ENCODE results near the gene DLG2. TPM values are rescaled to one million over a fixed set of nuclear protein-coding genes. Genes with fewer than 3 reads are reported as not detected.
A peak's percentile ranks its signal among the peaks of the same experiment; 100 is the strongest.

Gene DLG2
- total RNA-seq, 1 donor from 2014 or later: 2.1 TPM

- Mint-ChIP-seq H3K27ac (ENCODE audit: unreplicated experiment) (no peak overlapping the region), H3K4me1 (peaks cover 29% of the 10 kb centered on the region), H3K27me3 (ENCODE audit: low read depth) (no peaks in the 10 kb centered on the region), H3K4me3 (peak overlapping the region; percentile 57), H3K9me3 (peaks cover 3% of the 10 kb centered on the region), H3K36me3 (ENCODE audit: low read depth) (peaks cover 14% of the 10 kb centered on the region)
- no peak for DNase-seq (ENCODE audit: low read depth, low spot score)
- no peak for TF ChIP-seq CTCF (conservative IDR thresholded peaks at IDR 0.05)
Observed at GRCh38 chr11:85666687-85667086, 39.5 kb upstream of the DLG2 start.

GRCh38 chr11:85665733-85666132 lies 38.6 kb upstream of the DLG2 start:
- Mint-ChIP-seq H3K27me3 (ENCODE audit: low read depth) (no peaks in the 10 kb centered on the region), H3K27ac (ENCODE audit: unreplicated experiment) (no peak overlapping the region), H3K36me3 (ENCODE audit: low read depth) (peaks cover 19% of the 10 kb centered on the region), H3K4me1 (peaks cover 38% of the 10 kb centered on the region), H3K4me3 (peak overlapping the region; percentile 100), H3K9me3 (peaks cover under 1% of the 10 kb centered on the region)
- DNase-seq (ENCODE audit: low read depth, low spot score): no peak
- TF ChIP-seq CTCF (conservative IDR thresholded peaks at IDR 0.05): no peak

- peaks cover 47% of the 10 kb centered on the region for H3K4me1 Mint-ChIP-seq
- no peaks in the 10 kb centered on the region for H3K27me3 Mint-ChIP-seq (ENCODE audit: low read depth)
- H3K27ac Mint-ChIP-seq (ENCODE audit: unreplicated experiment): peak within 1 kb of the TSS; percentile 98
- TF ChIP-seq CTCF (conservative IDR thresholded peaks at IDR 0.05): no peak
- peak; percentile 94 for DNase-seq (ENCODE audit: low read depth, low spot score)
- H3K4me3 Mint-ChIP-seq: peak within 1 kb of the TSS; percentile 100
- H3K36me3 Mint-ChIP-seq (ENCODE audit: low read depth): peaks cover 19% of the 10 kb centered on the region
- H3K9me3 Mint-ChIP-seq: no peaks in the 10 kb centered on the region
Observed at GRCh38 chr11:85664615-85665481, 37.7 kb upstream of the DLG2 start, which contains the start of gene CREBZF. CREBZF (minus strand) TSS chr11:85665129; CDS start chr11:85664875, 254 bp downstream.

GRCh38 chr11:85663753-85664614 lies 36.8 kb upstream of the DLG2 start:
- Mint-ChIP-seq H3K9me3 (no peaks in the 10 kb centered on the region), H3K27me3 (ENCODE audit: low read depth) (no peaks in the 10 kb centered on the region), H3K36me3 (ENCODE audit: low read depth) (peaks cover 19% of the 10 kb centered on the region), H3K4me1 (peaks cover 54% of the 10 kb centered on the region), H3K27ac (ENCODE audit: unreplicated experiment) (peak overlapping the region; percentile 98), H3K4me3 (peak overlapping the region; percentile 100)
- TF ChIP-seq CTCF (conservative IDR thresholded peaks at IDR 0.05): peak; percentile 61
- peak; percentile 66 for DNase-seq (ENCODE audit: low read depth, low spot score)

GRCh38 chr11:85663080-85663752 lies 36.1 kb upstream of the DLG2 start:
- TF ChIP-seq CTCF (conservative IDR thresholded peaks at IDR 0.05): no peak
- peaks cover 59% of the 10 kb centered on the region for H3K4me1 Mint-ChIP-seq
- H3K9me3 Mint-ChIP-seq: no peaks in the 10 kb centered on the region
- H3K27ac Mint-ChIP-seq (ENCODE audit: unreplicated experiment): peak overlapping the region; percentile 98
- H3K4me3 Mint-ChIP-seq: peak overlapping the region; percentile 100
- no peak for DNase-seq (ENCODE audit: low read depth, low spot score)
- H3K36me3 Mint-ChIP-seq (ENCODE audit: low read depth): peaks cover 19% of the 10 kb centered on the region
- no peaks in the 10 kb centered on the region for H3K27me3 Mint-ChIP-seq (ENCODE audit: low read depth)
